Measurements from ENCODE around the gene C17orf67.

The C17orf67 gene

GRCh38 chr17:56782338-56782737, 51.4 kb downstream of the C17orf67 start:
- H2BK5ac ChIP-seq (ENCODE audit: low read length): no peak overlapping the region
- H4K91ac ChIP-seq (ENCODE audit: low read depth, low read length, poor library complexity): no peak overlapping the region
- H3K4me3 ChIP-seq (ENCODE audit: low read length in 2 of 2): no peak overlapping the region
- H3K4me2 ChIP-seq (ENCODE audit: insufficient read depth, low read length, poor library complexity, severe bottlenecking): no peak overlapping the region
- no peaks in the 10 kb centered on the region for H3K36me3 ChIP-seq (replicated peaks in 1 of 2; ENCODE audit: control insufficient read depth in 2 of 2, insufficient read depth in 2 of 2, low read length in 2 of 2)
- H2BK15ac ChIP-seq (ENCODE audit: low read length): no peak overlapping the region
- no peak overlapping the region for H2BK120ac ChIP-seq (ENCODE audit: low read depth, low read length)
- no peak overlapping the region for H3K23ac ChIP-seq (ENCODE audit: low read depth, low read length, poor library complexity)
- H3K4ac ChIP-seq (ENCODE audit: low read length): no peak overlapping the region
- H3K9me3 ChIP-seq (replicated peaks in 1 of 2; ENCODE audit: control insufficient read depth in 2 of 2, insufficient read depth in 1 of 2, low read depth in 1 of 2, low read length in 2 of 2): no peaks in the 10 kb centered on the region
- peaks cover 2 to 6% of the 10 kb centered on the region in 2 donors for H3K4me1 ChIP-seq (ENCODE audit: control insufficient read depth in 2 of 2, insufficient read depth in 1 of 2, low read depth in 1 of 2, low read length in 2 of 2)
- H2AFZ ChIP-seq (ENCODE audit: low read length): no peak overlapping the region
- no peak overlapping the region for H4K8ac ChIP-seq (ENCODE audit: low read depth, low read length)
- H3K79me1 ChIP-seq (ENCODE audit: low read depth, low read length): no peaks in the 10 kb centered on the region
- no peak overlapping the region for H3K9ac ChIP-seq (ENCODE audit: low read depth, low read length, poor library complexity)
- H2BK12ac ChIP-seq (ENCODE audit: low read length): no peak overlapping the region
- no peak overlapping the region for H3K18ac ChIP-seq (ENCODE audit: low read length)
- no peak overlapping the region for H3K14ac ChIP-seq (ENCODE audit: low read length)
- no peak for DNase-seq (ENCODE audit: low spot score)
- H2AK5ac ChIP-seq (ENCODE audit: low read depth, low read length): no peak overlapping the region
- peaks cover 0 to 61% (median 13%) of the 10 kb centered on the region in 3 experiments for H3K27me3 ChIP-seq (ENCODE audit: control insufficient read depth in 3 of 3, insufficient read depth in 3 of 3, low read depth in 1 of 3, low read length in 3 of 3)
- H3K27ac ChIP-seq (replicated peaks; ENCODE audit: low read length): no peak overlapping the region

- no peak overlapping the region for H4K8ac ChIP-seq (ENCODE audit: low read depth, low read length)
- no peak overlapping the region for H3K14ac ChIP-seq (ENCODE audit: low read length)
- H2BK12ac ChIP-seq (ENCODE audit: low read length): no peak overlapping the region
- H3K4me1 ChIP-seq (ENCODE audit: control insufficient read depth in 2 of 2, insufficient read depth in 1 of 2, low read depth in 1 of 2, low read length in 2 of 2): peaks cover 2 to 6% of the 10 kb centered on the region in 2 donors
- no peak overlapping the region for H3K9ac ChIP-seq (ENCODE audit: low read depth, low read length, poor library complexity)
- H3K4ac ChIP-seq (ENCODE audit: low read length): no peak overlapping the region
- peaks cover 0 to 61% (median 13%) of the 10 kb centered on the region in 3 experiments for H3K27me3 ChIP-seq (ENCODE audit: control insufficient read depth in 3 of 3, insufficient read depth in 3 of 3, low read depth in 1 of 3, low read length in 3 of 3)
- no peak overlapping the region for H3K18ac ChIP-seq (ENCODE audit: low read length)
- H3K23ac ChIP-seq (ENCODE audit: low read depth, low read length, poor library complexity): no peak overlapping the region
- H3K9me3 ChIP-seq (replicated peaks in 1 of 2; ENCODE audit: control insufficient read depth in 2 of 2, insufficient read depth in 1 of 2, low read depth in 1 of 2, low read length in 2 of 2): no peaks in the 10 kb centered on the region
- no peaks in the 10 kb centered on the region for H3K79me1 ChIP-seq (ENCODE audit: low read depth, low read length)
- no peak for DNase-seq (ENCODE audit: low spot score)
- H2AFZ ChIP-seq (ENCODE audit: low read length): no peak overlapping the region
- H2BK5ac ChIP-seq (ENCODE audit: low read length): no peak overlapping the region
- H2AK5ac ChIP-seq (ENCODE audit: low read depth, low read length): no peak overlapping the region
- H2BK15ac ChIP-seq (ENCODE audit: low read length): peak overlapping the region; percentile 31
- H2BK120ac ChIP-seq (ENCODE audit: low read depth, low read length): no peak overlapping the region
- no peak overlapping the region for H3K4me2 ChIP-seq (ENCODE audit: insufficient read depth, low read length, poor library complexity, severe bottlenecking)
- no peaks in the 10 kb centered on the region for H3K36me3 ChIP-seq (replicated peaks in 1 of 2; ENCODE audit: control insufficient read depth in 2 of 2, insufficient read depth in 2 of 2, low read length in 2 of 2)
- no peak overlapping the region for H3K27ac ChIP-seq (replicated peaks; ENCODE audit: low read length)
- H3K4me3 ChIP-seq (ENCODE audit: low read length in 2 of 2): no peak overlapping the region
- H4K91ac ChIP-seq (ENCODE audit: low read depth, low read length, poor library complexity): no peak overlapping the region
- WGBS, 2 donors (ENCODE audit: extremely low coverage in 2 of 2, insufficient read length in 2 of 2, insufficient replicate concordance in 1 of 2): no CpG with 5 or more reads among the region's 6 CpGs
Observed at GRCh38 chr17:56781906-56782305, 51.8 kb downstream of the C17orf67 start.

GRCh38 chr17:56779898-56780777, 53.6 kb downstream of the C17orf67 start:
- H3K4me2 ChIP-seq (ENCODE audit: insufficient read depth, low read length, poor library complexity, severe bottlenecking): peak overlapping the region; percentile 51
- no peak overlapping the region for H4K8ac ChIP-seq (ENCODE audit: low read depth, low read length)
- H3K14ac ChIP-seq (ENCODE audit: low read length): no peak overlapping the region
- peak; percentile 70 for DNase-seq (ENCODE audit: low spot score)
- no peak overlapping the region for H2BK12ac ChIP-seq (ENCODE audit: low read length)
- no peak overlapping the region for H2BK15ac ChIP-seq (ENCODE audit: low read length)
- H3K36me3 ChIP-seq (replicated peaks in 1 of 2; ENCODE audit: control insufficient read depth in 2 of 2, insufficient read depth in 2 of 2, low read length in 2 of 2): no peaks in the 10 kb centered on the region
- H3K23ac ChIP-seq (ENCODE audit: low read depth, low read length, poor library complexity): peak overlapping the region; percentile 58
- no peak overlapping the region for H2BK5ac ChIP-seq (ENCODE audit: low read length)
- H3K9me3 ChIP-seq (replicated peaks in 1 of 2; ENCODE audit: control insufficient read depth in 2 of 2, insufficient read depth in 1 of 2, low read depth in 1 of 2, low read length in 2 of 2): no peaks in the 10 kb centered on the region
- peak overlapping the region in 1 of 2 donors; percentile 3 for H3K4me3 ChIP-seq (ENCODE audit: low read length in 2 of 2)
- H4K91ac ChIP-seq (ENCODE audit: low read depth, low read length, poor library complexity): no peak overlapping the region
- H3K79me1 ChIP-seq (ENCODE audit: low read depth, low read length): no peaks in the 10 kb centered on the region
- H3K27ac ChIP-seq (replicated peaks; ENCODE audit: low read length): no peak overlapping the region
- no CpG with 5 or more reads among the region's 48 CpGs for WGBS, 2 donors (ENCODE audit: extremely low coverage in 2 of 2, insufficient read length in 2 of 2, insufficient replicate concordance in 1 of 2)
- H2BK120ac ChIP-seq (ENCODE audit: low read depth, low read length): no peak overlapping the region
- peak overlapping the region; percentile 51 for H2AFZ ChIP-seq (ENCODE audit: low read length)
- peaks cover 0 to 48% (median 13%) of the 10 kb centered on the region in 3 experiments for H3K27me3 ChIP-seq (ENCODE audit: control insufficient read depth in 3 of 3, insufficient read depth in 3 of 3, low read depth in 1 of 3, low read length in 3 of 3)
- no peak overlapping the region for H3K4ac ChIP-seq (ENCODE audit: low read length)
- H3K4me1 ChIP-seq (ENCODE audit: control insufficient read depth in 2 of 2, insufficient read depth in 1 of 2, low read depth in 1 of 2, low read length in 2 of 2): peaks cover 2 to 6% of the 10 kb centered on the region in 2 donors
- no peak overlapping the region for H2AK5ac ChIP-seq (ENCODE audit: low read depth, low read length)
- H3K9ac ChIP-seq (ENCODE audit: low read depth, low read length, poor library complexity): no peak overlapping the region
- H3K18ac ChIP-seq (ENCODE audit: low read length): peak overlapping the region; percentile 0

- WGBS, 2 donors (ENCODE audit: extremely low coverage in 2 of 2, insufficient read length in 2 of 2, insufficient replicate concordance in 1 of 2): no CpG with 5 or more reads among the region's 4 CpGs
- Histone ChIP-seq H3K36me3 (replicated peaks in 1 of 2; ENCODE audit: control insufficient read depth in 2 of 2, insufficient read depth in 2 of 2, low read length in 2 of 2) (no peaks in the 10 kb centered on the region), H4K8ac (ENCODE audit: low read depth, low read length) (no peak overlapping the region), H2BK5ac (ENCODE audit: low read length) (no peak overlapping the region), H4K91ac (ENCODE audit: low read depth, low read length, poor library complexity) (no peak overlapping the region), H3K14ac (ENCODE audit: low read length) (no peak overlapping the region), H3K9me3 (replicated peaks in 1 of 2; ENCODE audit: control insufficient read depth in 2 of 2, insufficient read depth in 1 of 2, low read depth in 1 of 2, low read length in 2 of 2) (no peaks in the 10 kb centered on the region), H2AK5ac (ENCODE audit: low read depth, low read length) (peak overlapping the region; percentile 59), H3K4me3 (ENCODE audit: low read length in 2 of 2) (no peak overlapping the region), H2BK15ac (ENCODE audit: low read length) (no peak overlapping the region), H2BK12ac (ENCODE audit: low read length) (no peak overlapping the region), H3K4me1 (ENCODE audit: control insufficient read depth in 2 of 2, insufficient read depth in 1 of 2, low read depth in 1 of 2, low read length in 2 of 2) (peaks cover 2 to 6% of the 10 kb centered on the region in 2 donors), H3K27me3 (ENCODE audit: control insufficient read depth in 3 of 3, insufficient read depth in 3 of 3, low read depth in 1 of 3, low read length in 3 of 3) (peaks cover 0 to 46% (median 16%) of the 10 kb centered on the region in 3 experiments), H2AFZ (ENCODE audit: low read length) (no peak overlapping the region), H3K27ac (replicated peaks; ENCODE audit: low read length) (no peak overlapping the region), H3K4ac (ENCODE audit: low read length) (no peak overlapping the region), H3K9ac (ENCODE audit: low read depth, low read length, poor library complexity) (no peak overlapping the region), H3K4me2 (ENCODE audit: insufficient read depth, low read length, poor library complexity, severe bottlenecking) (no peak overlapping the region), H2BK120ac (ENCODE audit: low read depth, low read length) (no peak overlapping the region), H3K23ac (ENCODE audit: low read depth, low read length, poor library complexity) (no peak overlapping the region), H3K18ac (ENCODE audit: low read length) (peak overlapping the region; percentile 21), H3K79me1 (ENCODE audit: low read depth, low read length) (no peaks in the 10 kb centered on the region)
- DNase-seq (ENCODE audit: low spot score): no peak
Observed at GRCh38 chr17:56779322-56779721, 54.4 kb downstream of the C17orf67 start.

Measured in neuronal stem cell (in vitro differentiated cells).